Measurements from ENCODE around the gene GALNT18.

GALNT18 gene

DNA sequence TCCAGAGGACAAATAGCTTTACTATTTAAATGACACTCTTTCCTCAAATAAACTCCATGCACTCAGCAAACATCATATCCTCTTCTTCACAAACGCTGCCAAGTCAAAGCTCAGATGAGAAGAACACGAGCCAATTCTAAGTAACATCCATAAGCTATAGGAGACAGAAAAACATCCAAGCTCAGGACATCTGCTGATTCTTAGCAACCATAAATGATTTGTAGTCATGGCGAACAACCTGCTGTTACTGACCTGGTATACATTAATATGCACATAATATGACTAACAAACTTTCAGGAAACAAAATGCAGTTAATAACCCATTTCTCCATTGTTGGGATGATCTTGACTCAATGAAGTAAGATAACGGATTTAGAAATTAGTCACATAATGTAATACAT lies 6.7 kb downstream of the GALNT18 start:
- TF ChIP-seq ZFX (IDR thresholded peaks at IDR 0.05), result no peak
- TF ChIP-seq CTCF (conservative IDR thresholded peaks at IDR 0.05), result no peak
- H3K27ac ChIP-seq, result no peak overlapping the region

DNA sequence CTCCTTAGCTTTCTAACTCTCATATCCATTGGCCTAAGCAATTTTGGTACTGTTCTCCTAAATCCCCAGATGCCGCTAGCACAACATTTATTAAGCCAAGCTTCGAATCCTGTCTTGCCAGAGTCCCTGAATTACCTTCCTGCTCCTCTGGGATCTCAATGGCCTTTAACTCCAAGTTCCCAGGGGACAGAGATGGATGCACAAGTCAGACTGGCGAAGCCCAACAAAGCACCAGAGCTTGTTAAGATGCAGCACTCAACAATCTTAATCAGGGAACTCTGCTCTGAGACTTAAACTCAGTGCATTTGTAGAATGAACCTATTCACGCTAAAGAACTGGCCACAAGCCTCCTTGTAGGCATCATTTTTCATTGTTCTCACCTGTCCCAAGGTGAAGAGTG lies 9.4 kb downstream of the GALNT18 start:
- H3K27ac ChIP-seq, result no peak overlapping the region
- TF ChIP-seq ZFX (IDR thresholded peaks at IDR 0.05) (no peak), CTCF (conservative IDR thresholded peaks at IDR 0.05) (no peak)

- H3K27ac ChIP-seq, result no peak overlapping the region
- TF ChIP-seq CTCF (conservative IDR thresholded peaks at IDR 0.05) (no peak), ZFX (IDR thresholded peaks at IDR 0.05) (no peak)
Measured at GRCh38 chr11:11611381-11611780, 10.4 kb downstream of the GALNT18 start.

DNA sequence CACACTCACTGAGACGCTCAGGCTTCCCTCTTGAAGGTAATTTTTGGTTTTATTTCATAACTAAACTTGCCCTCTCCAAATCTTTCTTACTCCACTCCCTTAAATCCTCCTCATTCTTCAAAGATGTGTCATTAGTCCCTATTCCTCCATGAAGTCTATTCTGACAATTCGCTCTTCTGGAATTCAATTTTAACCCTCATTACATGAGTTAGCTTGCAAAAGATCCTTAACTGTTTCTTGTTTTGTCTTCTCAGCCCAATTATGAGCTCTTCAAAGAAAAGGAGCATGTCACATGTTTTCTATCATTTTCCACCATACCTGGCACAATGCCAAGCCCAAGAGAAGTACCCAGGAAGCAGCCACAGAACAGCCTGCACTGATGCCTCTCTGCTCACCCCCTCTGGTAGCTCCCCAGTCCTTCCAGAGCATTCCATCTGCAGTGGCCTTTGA lies 13.0 kb downstream of the GALNT18 start:
- TF ChIP-seq ZFX (IDR thresholded peaks at IDR 0.05) (no peak), CTCF (conservative IDR thresholded peaks at IDR 0.05) (no peak)
- H3K27ac ChIP-seq, result no peak overlapping the region

DNA sequence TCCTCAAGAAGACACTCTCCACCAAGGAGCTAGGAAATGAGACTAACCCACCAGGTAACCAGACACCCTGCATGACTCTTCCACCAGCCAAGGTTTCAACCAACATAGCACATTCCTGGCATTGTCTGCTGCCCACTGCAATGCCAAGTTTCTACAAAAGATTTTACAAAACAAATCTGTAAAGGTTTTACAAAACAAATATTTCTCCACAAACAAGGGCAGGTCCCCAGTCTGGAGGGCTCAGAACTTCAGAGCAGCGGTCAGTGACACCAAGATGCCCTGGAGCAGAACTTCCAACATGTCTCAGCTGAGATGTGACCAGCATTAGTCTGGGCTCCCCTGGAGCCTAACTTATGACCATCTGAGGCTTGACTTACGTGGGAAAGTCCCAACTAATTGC lies 14.0 kb downstream of the GALNT18 start:
- H3K27ac ChIP-seq, result peak overlapping the region; percentile 17; the same call in 1 of the 2 replicates
- TF ChIP-seq ZFX (IDR thresholded peaks at IDR 0.05), result no peak
- no peak for TF ChIP-seq CTCF (conservative IDR thresholded peaks at IDR 0.05)

DNA sequence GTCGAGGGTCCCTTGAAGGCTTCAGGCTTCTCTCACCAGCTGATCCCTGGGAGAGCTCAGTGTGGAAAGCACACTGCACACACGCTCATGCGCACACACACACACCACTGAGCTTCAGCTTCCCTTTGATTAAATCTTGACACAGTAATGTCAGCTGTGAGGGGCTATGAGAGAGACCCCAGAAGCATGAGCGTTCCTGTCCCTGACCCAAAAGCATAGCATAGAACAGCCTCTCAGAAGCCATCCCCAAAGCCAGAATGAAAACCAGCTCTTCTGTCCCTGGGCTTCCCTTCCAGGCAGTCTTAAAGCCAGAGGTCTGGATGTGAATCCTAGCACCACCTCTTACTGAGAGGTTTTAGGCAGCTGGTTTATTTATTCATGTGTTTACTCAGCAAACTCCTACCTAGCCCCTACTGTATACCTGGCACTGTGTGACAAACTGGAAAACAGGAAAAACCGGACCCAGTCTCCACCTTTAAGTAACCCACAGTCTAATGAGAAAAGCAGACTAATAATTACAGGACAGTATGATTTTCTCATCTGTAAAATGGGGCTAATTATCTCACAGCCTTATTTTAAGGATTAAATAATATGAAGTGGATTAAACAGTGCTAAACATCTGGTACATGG lies 15.9 kb downstream of the GALNT18 start:
- no peak for TF ChIP-seq ZFX (IDR thresholded peaks at IDR 0.05)
- no peak for TF ChIP-seq CTCF (conservative IDR thresholded peaks at IDR 0.05)

DNA sequence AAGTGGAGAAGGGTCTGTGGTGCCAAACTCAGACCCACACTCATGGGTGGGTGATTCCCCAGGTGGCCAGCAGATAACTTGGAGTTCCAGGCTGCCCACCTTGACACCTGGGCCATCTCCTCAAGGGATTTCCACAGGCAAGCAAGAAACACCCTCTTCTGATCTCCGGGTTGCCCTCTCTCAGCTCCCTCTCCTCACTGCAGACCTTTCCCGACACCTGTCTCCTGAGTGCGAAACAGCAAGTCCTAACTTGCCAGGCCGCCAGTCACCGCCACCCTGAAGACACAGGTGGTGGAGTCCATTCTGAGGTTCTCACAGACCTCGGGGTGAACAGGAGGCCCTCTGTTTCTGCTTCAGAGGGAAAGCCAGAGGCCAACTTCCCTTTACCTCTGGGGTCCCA lies 16.6 kb downstream of the GALNT18 start:
- H3K27ac ChIP-seq, result peak overlapping the region; percentile 82
- TF ChIP-seq ZFX (IDR thresholded peaks at IDR 0.05), result no peak
- no peak for TF ChIP-seq CTCF (conservative IDR thresholded peaks at IDR 0.05)

More for the DNA sequence above, 15.9 kb downstream of the GALNT18 start:
- peak overlapping the region; percentile 82 for H3K27ac ChIP-seq
